Nephron progenitor cell (in vitro differentiated cells): ENCODE measurements around the gene HRNR.
"Not testable (repeated sequence)": the region's sequence is repeated elsewhere in the genome, so short reads cannot be mapped to it uniquely, and the experiment has no call there.

Source experiments
- DNase-seq: peaks from one replicate; pipeline ENCODE4 v3.0.0; 2021
- H3K27ac Mint-ChIP-seq: 2 replicates; pipeline ENCODE4 v1.8.0; 2021; ENCODE audit warnings: mild to moderate bottlenecking, moderate library complexity, mixed read lengths
- H3K27me3 Mint-ChIP-seq: 2 replicates; pipeline ENCODE4 v1.8.0; 2021; ENCODE audit warnings: mild to moderate bottlenecking, low read depth, mixed read lengths; ENCODE audit not compliant: poor library complexity
- H3K36me3 Mint-ChIP-seq: 2 replicates; pipeline ENCODE4 v1.8.0; 2021; ENCODE audit warnings: low read depth, mixed read lengths
- H3K4me1 Mint-ChIP-seq: 2 replicates; pipeline ENCODE4 v1.8.0; 2021; ENCODE audit warnings: mixed read lengths
- H3K4me3 Mint-ChIP-seq: 2 replicates; pipeline ENCODE4 v1.8.0; 2021; ENCODE audit warnings: mild to moderate bottlenecking, moderate library complexity, mixed read lengths
- H3K9me3 Mint-ChIP-seq: 2 replicates; pipeline ENCODE4 v1.8.0; 2021; ENCODE audit warnings: mild to moderate bottlenecking, moderate library complexity, mixed read lengths
- CTCF ChIP-seq: fragments of 200-600 bp; sonication (generic); IDR thresholded peaks from 2 replicates; pipeline ENCODE4 v1.5.0; 2021; ENCODE audit warnings: antibody characterized with exemption

HRNR gene

GRCh38 chr1:152218762-152219436 lies 5.1 kb downstream of the HRNR start:
- no peaks in the 10 kb centered on the region for H3K27me3 Mint-ChIP-seq
- no peak overlapping the region for H3K4me3 Mint-ChIP-seq

GRCh38 chr1:152215604-152216003 lies 8.4 kb downstream of the HRNR start:
- H3K4me3 Mint-ChIP-seq, H3K27ac Mint-ChIP-seq, H3K27me3 Mint-ChIP-seq, H3K4me1 Mint-ChIP-seq, DNase-seq, H3K36me3 Mint-ChIP-seq: not testable (repeated sequence)
- peaks cover 51% of the 10 kb centered on the region for H3K9me3 Mint-ChIP-seq

More at GRCh38 chr1:152218762-152219436, 5.1 kb downstream of the HRNR start:
- Mint-ChIP-seq H3K9me3 (peaks cover 46% of the 10 kb centered on the region), H3K27ac (no peak overlapping the region), H3K36me3 (no peaks in the 10 kb centered on the region), H3K4me1 (no peaks in the 10 kb centered on the region)
- TF ChIP-seq CTCF: no peak
- DNase-seq: no peak

- H3K9me3 Mint-ChIP-seq: peaks cover 45% of the 10 kb centered on the region
- not testable (repeated sequence) for H3K27me3 Mint-ChIP-seq, H3K4me3 Mint-ChIP-seq, DNase-seq, H3K27ac Mint-ChIP-seq, H3K36me3 Mint-ChIP-seq, H3K4me1 Mint-ChIP-seq
Measured at GRCh38 chr1:152214911-152215310, 9.1 kb downstream of the HRNR start.

- Mint-ChIP-seq H3K9me3 (peaks cover 67% of the 10 kb centered on the region), H3K4me1 (no peaks in the 10 kb centered on the region), H3K36me3 (no peaks in the 10 kb centered on the region), H3K27ac (no peak overlapping the region), H3K27me3 (peaks cover 2% of the 10 kb centered on the region), H3K4me3 (no peak overlapping the region)
- no peak for DNase-seq
- no peak for TF ChIP-seq CTCF
Measured at GRCh38 chr1:152198982-152199381, 25.0 kb downstream of the HRNR start.

- Mint-ChIP-seq H3K27ac (no peak overlapping the region), H3K27me3 (peaks cover 2% of the 10 kb centered on the region), H3K9me3 (peaks cover 65% of the 10 kb centered on the region), H3K4me1 (no peaks in the 10 kb centered on the region), H3K4me3 (no peak overlapping the region), H3K36me3 (no peaks in the 10 kb centered on the region)
- TF ChIP-seq CTCF: no peak
- no peak for DNase-seq
Measured at GRCh38 chr1:152197361-152197941, 26.5 kb downstream of the HRNR start.

GRCh38 chr1:152191711-152192110 lies 32.3 kb downstream of the HRNR start:
- Mint-ChIP-seq H3K27ac (no peak overlapping the region), H3K27me3 (no peaks in the 10 kb centered on the region), H3K4me3 (no peak overlapping the region), H3K9me3 (peaks cover 49% of the 10 kb centered on the region), H3K4me1 (no peaks in the 10 kb centered on the region), H3K36me3 (no peaks in the 10 kb centered on the region)
- no peak for TF ChIP-seq CTCF
- DNase-seq: no peak

- Mint-ChIP-seq H3K36me3 (no peaks in the 10 kb centered on the region), H3K27ac (no peak overlapping the region), H3K4me3 (no peak overlapping the region), H3K4me1 (no peaks in the 10 kb centered on the region), H3K9me3 (peaks cover 50% of the 10 kb centered on the region), H3K27me3 (no peaks in the 10 kb centered on the region)
- no peak for TF ChIP-seq CTCF
- DNase-seq: no peak
Measured at GRCh38 chr1:152191260-152191659, 32.7 kb downstream of the HRNR start.
